Naive thymus-derived CD8-positive, alpha-beta T cell (primary cell): ENCODE data around the gene HOXD9. TPM values are rescaled to one million over a fixed set of nuclear protein-coding genes. Genes with fewer than 3 reads are reported as not detected.

ENCODE experiments used
- ATAC-seq, 2 donors: fragments of 150-1000 bp; cut with Tn5 transposase in 1 of 2; sonication (Bioruptor Pico), chemical (Tn5 transposase) in 1 of 2; 1 replicate in 1 of 2; 2 replicates in 1 of 2; pipeline ENCODE4 v1.10.0; 2021; ENCODE audit warnings: mild to moderate bottlenecking in 2 of 2, moderate library complexity in 2 of 2
- POLR2A ChIA-PET: fragments of 350-600 bp; sonication (Branson Sonifier 250); formaldehyde crosslinking; loops from one replicate; lab custom pipeline; 2021; ENCODE audit warnings: antibody characterized with exemption; lab: Charles Lee
- DNase-seq, 10 donors: peaks; one replicate each; pipeline versions ENCODE4 v3.0.0 to v3.0.0-alpha.2; 2020 to 2022
- H3K27ac Mint-ChIP-seq, 10 donors: one replicate each; pipeline ENCODE4 v1.8.0; 2020 to 2022; ENCODE audit warnings: mild to moderate bottlenecking in 10 of 10, mixed read lengths in 10 of 10, moderate library complexity in 4 of 10, inconsistent platforms in 1 of 10
- H3K27me3 Mint-ChIP-seq, 5 donors: one replicate each; pipeline ENCODE4 v1.8.0; 2021 to 2022; ENCODE audit warnings: mixed read lengths in 5 of 5
- H3K36me3 Mint-ChIP-seq, 3 donors: one replicate each; pipeline ENCODE4 v1.8.0; 2020 to 2022; ENCODE audit warnings: mixed read lengths in 3 of 3, mild to moderate bottlenecking in 2 of 3, inconsistent platforms in 1 of 3
- H3K4me1 Mint-ChIP-seq, 4 donors: one replicate each; pipeline ENCODE4 v1.8.0; 2021 to 2022; ENCODE audit warnings: mixed read lengths in 4 of 4
- H3K4me3 Mint-ChIP-seq, 10 donors: one replicate each; pipeline ENCODE4 v1.8.0; 2020 to 2022; ENCODE audit warnings: mild to moderate bottlenecking in 10 of 10, mixed read lengths in 10 of 10, moderate library complexity in 6 of 10, inconsistent platforms in 1 of 10
- H3K9me3 Mint-ChIP-seq, 9 donors: one replicate each; pipeline ENCODE4 v1.8.0; 2020 to 2022; ENCODE audit warnings: mixed read lengths in 9 of 9, mild to moderate bottlenecking in 3 of 9, inconsistent platforms in 1 of 9, moderate library complexity in 1 of 9
- polyA plus RNA-seq, 3 donors: library from polyadenylated mRNA; unstranded; fragments of 300-500 nt; fragmentation: Illumina TruSeq; gene quantifications; one replicate each; pipeline ENCODE4 v1.2.3, GENCODE V29; 2021
- total RNA-seq, 8 experiments: library from RNA in 2 of 8; stranded (reverse) in 2 of 8; gene quantifications; one replicate each; pipeline ENCODE4 v1.2.3 and lab custom pipeline; 2021 to 2026

HOXD9 gene
- total and polyA plus RNA-seq, 5 experiments from 2014 or later: not detected

GRCh38 chr2:176149481-176149938 is 27.0 kb downstream of the HOXD9 start:
- Mint-ChIP-seq H3K27me3 (peaks cover 57 to 96% (median 82%) of the 10 kb centered on the region in 5 donors), H3K4me3 (peak overlapping the region in 1 of 10 donors; percentile 36), H3K27ac (no peak overlapping the region), H3K4me1 (peaks cover 4 to 18% (median 11%) of the 10 kb centered on the region in 4 donors), H3K9me3 (peaks cover 0 to 7% (median 0%) of the 10 kb centered on the region in 9 donors), H3K36me3 (no peaks in the 10 kb centered on the region)
- no peak for DNase-seq
- ATAC-seq: no peak
- POLR2A ChIA-PET: no interaction called here

GRCh38 chr2:176149939-176150583 is 27.5 kb downstream of the HOXD9 start:
- DNase-seq: no peak
- ATAC-seq: no peak
- Mint-ChIP-seq H3K27ac (peak overlapping the region in 1 of 10 donors; percentile 2), H3K4me3 (peak overlapping the region in 2 of 10 donors; percentile 29 to 36), H3K27me3 (peaks cover 55 to 96% (median 81%) of the 10 kb centered on the region in 5 donors), H3K9me3 (peaks cover 0 to 7% (median 0%) of the 10 kb centered on the region in 9 donors), H3K36me3 (no peaks in the 10 kb centered on the region), H3K4me1 (peaks cover 4 to 18% (median 11%) of the 10 kb centered on the region in 4 donors)
- POLR2A ChIA-PET: no interaction called here

GRCh38 chr2:176150584-176151441 is 28.3 kb downstream of the HOXD9 start:
- Mint-ChIP-seq H3K27ac (peak overlapping the region in 2 of 10 donors; percentile 2 to 76), H3K9me3 (peaks cover 0 to 4% (median 0%) of the 10 kb centered on the region in 9 donors)

GRCh38 chr2:176151442-176152287 is 29.1 kb downstream of the HOXD9 start, which contains the start of gene HOXD4:
TSS of gene HOXD4 (plus strand) at chr2:176151550. CDS start at chr2:176151634, 84 bp downstream.
- H3K9me3 Mint-ChIP-seq: peaks cover 0 to 4% (median 0%) of the 10 kb centered on the region in 9 donors
- no peaks in the 10 kb centered on the region for H3K36me3 Mint-ChIP-seq
- POLR2A ChIA-PET: no interaction called here
- peaks cover 5 to 20% (median 11%) of the 10 kb centered on the region in 4 donors for H3K4me1 Mint-ChIP-seq
- ATAC-seq: no peak
- peak within 1 kb of the TSS in 2 of 10 donors; percentile 2 to 76 for H3K27ac Mint-ChIP-seq
- DNase-seq: no peak
- H3K27me3 Mint-ChIP-seq: peaks cover 53 to 96% (median 80%) of the 10 kb centered on the region in 5 donors
- peak within 1 kb of the TSS in 3 of 10 donors; percentile 35 to 60 (median 54) for H3K4me3 Mint-ChIP-seq

More at GRCh38 chr2:176150584-176151441, 28.3 kb downstream of the HOXD9 start:
- H3K4me1 Mint-ChIP-seq: peaks cover 4 to 18% (median 11%) of the 10 kb centered on the region in 4 donors
- H3K4me3 Mint-ChIP-seq: peak overlapping the region in 2 of 10 donors; percentile 35 to 60
- ATAC-seq (no peak), DNase-seq (no peak)
- no peaks in the 10 kb centered on the region for H3K36me3 Mint-ChIP-seq
- peaks cover 57 to 96% (median 81%) of the 10 kb centered on the region in 5 donors for H3K27me3 Mint-ChIP-seq
- POLR2A ChIA-PET: no interaction called here

GRCh38 chr2:176152350-176153181 is 30.0 kb downstream of the HOXD9 start:
- Mint-ChIP-seq H3K36me3 (no peaks in the 10 kb centered on the region), H3K27me3 (peaks cover 50 to 96% (median 76%) of the 10 kb centered on the region in 5 donors), H3K27ac (no peak overlapping the region), H3K9me3 (peaks cover 0 to 4% (median 0%) of the 10 kb centered on the region in 9 donors), H3K4me3 (peak overlapping the region in 5 of 10 donors; percentile 4 to 54 (median 24)), H3K4me1 (peaks cover 8 to 22% (median 11%) of the 10 kb centered on the region in 4 donors)
- no peak for ATAC-seq
- POLR2A ChIA-PET: no interaction called here
- DNase-seq: no peak

- POLR2A ChIA-PET: no interaction called here
- H3K9me3 Mint-ChIP-seq: no peaks in the 10 kb centered on the region
- no peak overlapping the region for H3K4me3 Mint-ChIP-seq
- H3K27me3 Mint-ChIP-seq: peaks cover 41 to 88% (median 70%) of the 10 kb centered on the region in 5 donors
- peaks cover 0 to 5% (median 0%) of the 10 kb centered on the region in 3 donors for H3K36me3 Mint-ChIP-seq
- H3K27ac Mint-ChIP-seq: no peak overlapping the region
- no peak for ATAC-seq
- peaks cover 12 to 28% (median 16%) of the 10 kb centered on the region in 4 donors for H3K4me1 Mint-ChIP-seq
- DNase-seq: no peak
These were observed 32.2 kb downstream of the HOXD9 start for GRCh38 chr2:176154576-176155252.

- no peaks in the 10 kb centered on the region for H3K9me3 Mint-ChIP-seq
- DNase-seq (no peak), ATAC-seq (no peak)
- H3K36me3 Mint-ChIP-seq: peaks cover 0 to 5% (median 0%) of the 10 kb centered on the region in 3 donors
- H3K4me1 Mint-ChIP-seq: peaks cover 9 to 30% (median 14%) of the 10 kb centered on the region in 4 donors
- POLR2A ChIA-PET: no interaction called here
- peaks cover 35 to 85% (median 68%) of the 10 kb centered on the region in 5 donors for H3K27me3 Mint-ChIP-seq
- H3K27ac Mint-ChIP-seq: no peak overlapping the region
- no peak overlapping the region for H3K4me3 Mint-ChIP-seq
These were observed 33.0 kb downstream of the HOXD9 start for GRCh38 chr2:176155356-176156044.

GRCh38 chr2:176156301-176156806 is 33.8 kb downstream of the HOXD9 start:
- peaks cover 12 to 35% (median 16%) of the 10 kb centered on the region in 4 donors for H3K4me1 Mint-ChIP-seq
- H3K4me3 Mint-ChIP-seq: peak overlapping the region in 1 of 10 donors; percentile 13

GRCh38 chr2:176156807-176157498 is 34.4 kb downstream of the HOXD9 start, which contains the start of gene HOXD3:
TSS of gene HOXD3 (plus strand) at chr2:176157307. CDS start at chr2:176169115, 11,808 bp downstream.
- peak within 1 kb of the TSS in 2 of 10 donors; percentile 50 to 56 for H3K27ac Mint-ChIP-seq
- H3K36me3 Mint-ChIP-seq: peaks cover 2 to 5% (median 3%) of the 10 kb centered on the region in 3 donors
- ATAC-seq (no peak), DNase-seq (no peak)
- H3K4me3 Mint-ChIP-seq: peak within 1 kb of the TSS in 9 of 10 donors; percentile 1 to 81 (median 66)
- peaks cover 0 to 2% (median 0%) of the 10 kb centered on the region in 9 donors for H3K9me3 Mint-ChIP-seq
- peaks cover 12 to 33% (median 16%) of the 10 kb centered on the region in 4 donors for H3K4me1 Mint-ChIP-seq
- H3K27me3 Mint-ChIP-seq: peaks cover 37 to 87% (median 72%) of the 10 kb centered on the region in 5 donors
- POLR2A ChIA-PET: no interaction called here

More at GRCh38 chr2:176156301-176156806, 33.8 kb downstream of the HOXD9 start:
- Mint-ChIP-seq H3K9me3 (peaks cover 0 to 2% (median 0%) of the 10 kb centered on the region in 9 donors), H3K27me3 (peaks cover 35 to 85% (median 69%) of the 10 kb centered on the region in 5 donors), H3K36me3 (peaks cover 0 to 5% (median 2%) of the 10 kb centered on the region in 3 donors), H3K27ac (no peak overlapping the region)
- DNase-seq (no peak), ATAC-seq (no peak)
- POLR2A ChIA-PET: no interaction called here
